Panc1 (cell line): ENCODE results near the gene SDR9C7.

Experiments used
- CTCF ChIP-seq: fragments of 450-650 bp; IDR thresholded peaks from 2 replicates; pipeline ENCODE4 v1.5.1; 2017; ENCODE audit warnings: mild to moderate bottlenecking
- POLR2AphosphoS5 ChIP-seq: IDR thresholded peaks from 2 replicates; pipeline ENCODE4 v1.6.1; 2012; ENCODE audit warnings: mild to moderate bottlenecking, low read depth, low read length, moderate library complexity
- TCF7L2 ChIP-seq: IDR thresholded peaks from 2 replicates; pipeline ENCODE4 v1.6.1; 2011; ENCODE audit warnings: mild to moderate bottlenecking, low read depth, low read length, inconsistent platforms
- TF ChIP-seq, protein P1 (sequence below), 2 experiments: IDR thresholded peaks; 2 replicates each; pipeline ENCODE4 v1.6.1; 2011 to 2012; ENCODE audit warnings: low read depth in 2 of 2, control low read depth in 1 of 2, low read length in 1 of 2, mild to moderate bottlenecking in 1 of 2, moderate library complexity in 1 of 2; ENCODE audit not compliant: insufficient read depth in 1 of 2

- TF ChIP-seq POLR2AphosphoS5 (no peak), CTCF (no peak), TCF7L2 (no peak)
- TF ChIP-seq, protein P1, sequence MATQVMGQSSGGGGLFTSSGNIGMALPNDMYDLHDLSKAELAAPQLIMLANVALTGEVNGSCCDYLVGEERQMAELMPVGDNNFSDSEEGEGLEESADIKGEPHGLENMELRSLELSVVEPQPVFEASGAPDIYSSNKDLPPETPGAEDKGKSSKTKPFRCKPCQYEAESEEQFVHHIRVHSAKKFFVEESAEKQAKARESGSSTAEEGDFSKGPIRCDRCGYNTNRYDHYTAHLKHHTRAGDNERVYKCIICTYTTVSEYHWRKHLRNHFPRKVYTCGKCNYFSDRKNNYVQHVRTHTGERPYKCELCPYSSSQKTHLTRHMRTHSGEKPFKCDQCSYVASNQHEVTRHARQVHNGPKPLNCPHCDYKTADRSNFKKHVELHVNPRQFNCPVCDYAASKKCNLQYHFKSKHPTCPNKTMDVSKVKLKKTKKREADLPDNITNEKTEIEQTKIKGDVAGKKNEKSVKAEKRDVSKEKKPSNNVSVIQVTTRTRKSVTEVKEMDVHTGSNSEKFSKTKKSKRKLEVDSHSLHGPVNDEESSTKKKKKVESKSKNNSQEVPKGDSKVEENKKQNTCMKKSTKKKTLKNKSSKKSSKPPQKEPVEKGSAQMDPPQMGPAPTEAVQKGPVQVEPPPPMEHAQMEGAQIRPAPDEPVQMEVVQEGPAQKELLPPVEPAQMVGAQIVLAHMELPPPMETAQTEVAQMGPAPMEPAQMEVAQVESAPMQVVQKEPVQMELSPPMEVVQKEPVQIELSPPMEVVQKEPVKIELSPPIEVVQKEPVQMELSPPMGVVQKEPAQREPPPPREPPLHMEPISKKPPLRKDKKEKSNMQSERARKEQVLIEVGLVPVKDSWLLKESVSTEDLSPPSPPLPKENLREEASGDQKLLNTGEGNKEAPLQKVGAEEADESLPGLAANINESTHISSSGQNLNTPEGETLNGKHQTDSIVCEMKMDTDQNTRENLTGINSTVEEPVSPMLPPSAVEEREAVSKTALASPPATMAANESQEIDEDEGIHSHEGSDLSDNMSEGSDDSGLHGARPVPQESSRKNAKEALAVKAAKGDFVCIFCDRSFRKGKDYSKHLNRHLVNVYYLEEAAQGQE (IDR thresholded peaks at IDR 0.05; ENCODE audit: insufficient read depth in 1 of 2, low read depth in 2 of 2, low read length in 1 of 2), result no peak
Measured at GRCh38 chr12:56878010-56878339, 56.2 kb downstream of the SDR9C7 start.
